Daoy (cell line): Measurements from ENCODE around the gene ACOT7. TPM values are rescaled to one million over a fixed set of nuclear protein-coding genes. Genes with fewer than 3 reads are reported as not detected.

Experiments used
- DNase-seq: peaks from one replicate; pipeline ENCODE4 v3.0.0-alpha.2; 2015; ENCODE audit warnings: low read depth
- total RNA-seq: library from RNA; depleted of rRNA; stranded (reverse); fragments of >200 nt; shearing (Covaris generic); gene quantifications from 2 replicates; pipeline ENCODE4 v1.2.3, GENCODE V29; 2014

Gene ACOT7
- total RNA-seq, 1 experiment from 2014 or later = 45.1 TPM

GRCh38 chr1:6424619-6425593 lies 31.3 kb upstream of the ACOT7 start, which contains the start of gene ESPN:
ESPN (plus strand) TSS chr1:6424776; CDS start chr1:6424956, 180 bp downstream.
- no peak for DNase-seq

DNA sequence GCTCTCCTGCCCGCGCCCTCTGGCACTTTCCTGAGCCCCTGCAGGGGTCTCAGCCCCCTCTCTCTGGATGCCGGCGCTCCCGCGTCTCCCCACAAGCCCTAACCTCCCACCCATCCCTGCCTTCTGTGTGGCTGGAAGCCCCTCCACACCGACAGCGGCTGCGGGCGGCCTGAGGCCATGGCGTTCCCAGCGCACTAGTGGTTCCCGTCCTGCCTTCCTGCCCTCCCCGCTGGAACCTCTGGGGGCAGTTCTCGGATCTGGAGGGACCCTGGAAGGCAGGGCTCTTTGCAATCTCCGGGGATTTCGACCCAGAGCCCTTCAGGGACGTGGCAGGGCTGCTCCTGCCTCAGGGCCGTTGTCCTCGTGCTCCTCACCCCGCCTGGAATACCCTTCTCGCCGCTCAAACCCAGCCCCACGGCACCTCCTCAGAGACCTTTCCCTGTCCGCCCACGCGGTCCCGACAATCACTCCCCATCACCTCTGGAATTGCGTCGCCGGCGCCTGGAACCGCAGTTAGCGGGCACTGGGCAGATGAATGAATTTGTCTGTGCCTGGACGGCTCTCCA lies 30.5 kb upstream of the ACOT7 start:
- DNase-seq = no peak

DNA sequence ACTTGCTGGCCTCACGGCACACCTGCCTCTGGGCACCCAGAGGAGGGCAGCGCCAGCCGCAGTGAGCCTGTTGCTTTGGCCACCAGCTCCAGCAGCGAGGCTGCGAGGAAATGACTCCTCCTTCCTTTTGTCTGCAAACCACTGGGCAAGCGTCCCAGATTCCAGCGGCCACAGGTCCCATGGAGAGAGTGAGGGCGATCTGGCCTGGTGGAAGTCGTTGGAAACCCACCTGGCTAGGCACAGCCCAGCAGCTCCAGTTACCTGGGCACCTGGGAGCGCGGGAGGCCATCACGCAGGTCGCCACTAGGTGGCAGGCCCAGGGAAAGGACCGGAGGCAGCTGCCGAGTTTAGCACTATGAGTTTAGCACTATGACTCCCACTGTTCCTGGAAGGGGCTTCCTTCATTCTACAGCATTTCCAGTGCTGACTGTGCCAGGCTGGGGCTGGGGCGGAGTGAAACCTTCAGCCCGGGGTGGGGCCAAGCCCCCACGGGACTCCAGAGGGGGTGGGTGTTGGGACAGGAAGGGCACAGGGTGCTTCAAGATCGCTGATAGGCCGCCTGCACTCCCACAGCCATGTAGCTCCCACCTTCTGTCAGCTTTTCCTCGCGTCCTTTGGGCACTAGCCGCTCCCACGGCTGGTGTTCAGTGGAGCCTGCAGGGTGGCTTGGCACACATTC lies 29.9 kb upstream of the ACOT7 start:
- peak; percentile 84 for DNase-seq

- no peak for DNase-seq
Measured at GRCh38 chr1:6421266-6421665, 27.7 kb upstream of the ACOT7 start.

- DNase-seq = no peak
Measured at GRCh38 chr1:6420454-6421042, 27.0 kb upstream of the ACOT7 start.

GRCh38 chr1:6419804-6420453 lies 26.4 kb upstream of the ACOT7 start, which contains the start of gene HES2:
HES2 (minus strand) TSS chr1:6419919; CDS start chr1:6419820, 99 bp downstream.
- DNase-seq = peak; percentile 48

DNA sequence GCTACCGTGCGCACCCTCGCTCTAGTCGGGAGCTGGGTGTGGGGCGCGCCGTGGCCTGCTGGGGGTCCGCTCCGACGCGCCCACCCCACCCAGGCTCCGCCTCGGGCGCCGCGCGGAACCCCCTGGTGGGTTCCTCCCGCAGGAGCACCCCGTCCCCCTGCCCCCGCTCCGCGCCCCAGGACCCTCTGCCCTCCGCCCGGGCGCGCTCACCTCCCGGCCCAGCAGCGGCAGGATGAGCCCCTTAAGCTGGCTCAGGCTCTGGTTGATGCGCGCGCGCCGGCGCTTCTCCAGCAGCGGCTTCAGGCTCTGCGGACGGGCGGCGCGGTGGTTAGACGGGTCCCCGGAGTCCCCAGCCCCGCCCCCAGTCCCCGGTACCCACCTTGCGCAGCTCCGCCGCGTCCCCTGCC lies 25.8 kb upstream of the ACOT7 start:
- DNase-seq = peak; percentile 35

- DNase-seq = no peak
Measured at GRCh38 chr1:6418668-6419396, 25.3 kb upstream of the ACOT7 start.

DNA sequence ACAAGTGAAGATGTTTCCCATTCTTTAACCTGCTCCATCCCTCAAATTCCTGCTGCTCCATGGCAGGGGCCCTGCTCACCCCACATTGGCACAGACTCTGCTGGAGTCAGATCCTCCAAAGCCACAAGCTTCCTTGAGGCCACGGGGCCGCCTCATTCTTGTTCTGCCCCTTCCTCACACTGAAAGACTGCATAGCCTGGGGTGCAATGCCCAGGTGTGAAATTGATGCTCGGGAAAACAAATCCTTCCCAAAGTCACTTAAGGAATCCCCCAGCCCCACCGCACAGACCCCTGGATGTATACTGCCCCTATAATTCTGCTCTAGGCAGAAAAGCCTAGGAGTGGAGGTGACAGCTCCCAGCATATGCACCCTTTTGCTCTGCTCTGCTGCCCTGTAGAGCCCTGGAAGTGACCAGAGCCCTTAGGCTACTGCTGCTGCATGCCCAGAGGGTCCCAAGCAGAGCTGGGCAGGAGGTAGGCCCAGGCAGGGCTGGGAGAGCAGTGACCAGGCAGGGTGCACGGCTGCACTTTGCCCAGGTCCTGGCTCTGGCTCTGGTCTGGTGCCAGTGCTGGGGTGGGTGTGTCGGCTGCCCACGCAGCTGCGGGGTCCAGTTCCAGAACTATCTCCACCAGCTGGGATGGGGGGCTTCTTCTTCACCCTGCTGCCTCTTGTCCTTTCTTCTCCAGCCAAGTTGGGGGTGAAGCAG lies 24.5 kb upstream of the ACOT7 start:
- DNase-seq = no peak

GRCh38 chr1:6416906-6417305 lies 23.3 kb upstream of the ACOT7 start:
- DNase-seq = no peak

DNA sequence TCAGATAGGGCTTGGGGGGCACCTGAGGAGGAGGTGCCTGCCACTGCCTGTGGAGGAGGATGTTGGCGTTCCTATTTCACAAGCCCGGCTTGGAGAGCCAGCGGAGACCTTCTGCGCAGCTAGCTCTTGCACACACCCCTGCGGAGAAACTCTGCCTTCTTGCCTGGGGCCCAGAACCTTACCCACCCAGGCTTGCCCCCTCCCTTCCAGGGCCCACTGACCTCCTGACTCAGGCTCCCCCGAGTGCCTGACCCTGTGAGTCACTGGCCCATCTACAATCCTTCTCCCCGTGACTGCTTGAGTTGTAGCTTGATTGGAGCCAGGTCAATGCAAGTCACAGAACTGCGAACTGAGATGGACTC lies 22.7 kb upstream of the ACOT7 start:
- DNase-seq = no peak

DNA sequence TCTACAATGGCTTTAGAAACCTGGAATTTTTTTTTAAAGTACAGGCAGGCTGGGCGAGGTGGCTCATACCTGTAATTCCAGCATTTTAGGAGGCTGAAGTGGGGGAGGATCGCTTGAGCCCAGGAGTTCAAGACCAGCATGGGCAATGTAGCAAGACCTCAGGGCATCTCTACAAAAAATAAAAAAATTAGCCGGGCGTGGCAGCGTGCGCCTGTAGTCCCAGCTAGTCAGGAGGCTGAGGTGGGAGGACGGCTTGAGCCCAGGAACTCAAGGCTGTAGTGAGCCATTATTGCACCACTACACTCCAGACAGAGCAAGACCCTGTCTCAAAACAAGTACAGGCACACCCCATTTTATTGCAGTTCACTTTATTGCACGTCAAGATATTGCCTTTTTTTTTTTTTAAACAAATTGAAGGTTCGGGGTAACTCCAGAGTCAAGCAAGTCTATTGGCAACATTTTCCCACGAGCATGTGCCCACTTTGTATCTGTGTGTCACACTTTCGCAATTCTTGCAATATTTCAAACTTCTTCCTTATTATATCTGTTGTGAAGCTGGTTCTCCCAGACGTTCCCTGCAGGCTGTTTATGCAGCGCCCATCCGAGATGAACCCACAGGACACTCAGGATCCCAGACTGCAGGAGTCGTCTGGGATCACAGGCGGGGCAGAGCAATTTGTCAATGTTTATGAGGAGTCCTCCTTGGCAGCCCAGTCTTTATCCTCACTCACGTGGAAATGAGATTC lies 21.5 kb upstream of the ACOT7 start:
- DNase-seq = no peak

DNA sequence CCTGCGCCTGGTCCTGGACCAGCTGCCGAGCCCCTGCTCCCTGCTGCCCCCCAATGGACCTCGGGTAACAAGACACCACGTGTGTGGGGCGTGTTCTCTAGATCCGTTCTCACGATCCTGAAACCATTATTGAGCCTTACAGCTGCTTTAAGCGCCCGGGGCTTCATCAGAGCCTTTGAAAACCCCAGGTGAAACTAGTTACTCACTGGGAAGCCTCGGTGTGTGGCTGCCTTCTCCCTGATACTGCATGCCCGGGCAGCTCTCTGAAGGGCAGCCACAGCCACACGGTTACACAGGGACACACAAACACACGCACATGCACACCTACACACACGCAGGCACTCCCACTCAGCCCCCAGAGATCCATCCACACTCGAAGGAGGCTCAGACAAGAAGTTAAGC lies 20.9 kb upstream of the ACOT7 start:
- peak; percentile 81 for DNase-seq

GRCh38 chr1:6412896-6413295 lies 19.3 kb upstream of the ACOT7 start:
- no peak for DNase-seq

DNA sequence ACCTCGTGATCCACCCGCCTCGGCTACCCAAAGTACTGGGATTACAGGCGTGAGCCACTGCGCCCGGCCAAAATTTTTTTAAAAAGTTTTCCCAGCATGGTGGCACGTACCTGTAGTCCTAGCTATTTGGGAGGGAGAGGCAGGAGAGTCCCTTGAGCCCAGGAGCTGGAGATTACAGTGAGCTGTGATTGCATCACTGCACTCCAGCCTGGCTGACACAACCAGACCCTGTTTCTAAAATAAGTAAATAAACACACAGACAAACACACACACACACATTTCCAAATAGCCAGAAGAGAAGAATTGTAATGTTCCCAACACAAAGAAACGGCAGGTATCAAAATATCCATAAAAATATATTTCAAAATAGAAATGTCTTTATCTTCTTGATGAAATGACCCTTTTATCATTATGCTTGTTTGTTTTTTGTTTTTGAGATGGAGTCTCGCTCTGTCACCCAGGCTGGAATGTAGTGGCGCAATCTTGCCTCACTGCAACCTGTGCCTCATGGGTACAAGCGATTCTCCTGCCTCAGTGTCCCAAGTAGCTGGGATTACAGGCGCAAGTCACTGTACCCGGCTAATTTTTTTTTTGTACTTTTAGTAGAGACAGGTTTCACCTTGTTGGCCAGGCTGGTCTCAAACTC lies 16.8 kb upstream of the ACOT7 start:
- DNase-seq = no peak

DNA sequence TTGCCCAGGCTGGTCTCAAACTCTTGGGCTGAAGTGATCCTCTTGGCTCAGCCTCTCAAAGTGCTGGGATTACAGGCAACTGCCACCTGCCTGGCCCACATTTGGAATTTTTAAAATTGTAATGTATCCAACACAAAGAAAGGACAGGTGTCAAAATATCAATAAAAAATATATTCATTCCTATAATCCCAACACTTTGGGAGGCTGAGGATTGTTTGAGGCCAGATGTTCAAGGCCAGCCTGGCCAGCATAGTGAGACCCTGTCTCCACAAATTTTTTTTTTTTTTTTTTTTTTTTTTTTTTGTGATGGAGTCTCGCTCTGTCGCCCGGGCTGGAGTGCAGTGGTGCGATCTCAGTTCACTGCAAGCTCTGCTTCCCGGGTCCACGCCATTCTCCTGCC lies 16.2 kb upstream of the ACOT7 start:
- DNase-seq = no peak

DNA sequence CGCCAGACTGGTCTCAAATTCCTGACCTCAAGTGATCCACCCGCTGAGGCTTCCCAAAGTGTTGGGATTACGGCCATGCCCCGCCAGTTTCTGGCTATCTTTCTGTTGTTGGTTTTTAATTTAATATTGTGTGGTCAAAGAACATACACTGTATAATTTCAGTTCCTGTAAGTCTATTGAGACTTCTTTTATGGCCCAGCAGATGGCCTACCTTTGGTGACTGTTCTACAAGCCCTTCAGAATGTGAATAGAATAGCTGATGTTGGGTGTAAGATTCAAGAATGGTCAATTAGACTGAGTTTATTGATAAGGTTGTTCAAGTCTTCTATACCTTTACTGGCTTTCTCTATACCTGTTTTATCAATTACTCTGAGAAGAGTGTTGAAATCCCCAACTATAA lies 15.5 kb upstream of the ACOT7 start:
- DNase-seq = no peak

DNA sequence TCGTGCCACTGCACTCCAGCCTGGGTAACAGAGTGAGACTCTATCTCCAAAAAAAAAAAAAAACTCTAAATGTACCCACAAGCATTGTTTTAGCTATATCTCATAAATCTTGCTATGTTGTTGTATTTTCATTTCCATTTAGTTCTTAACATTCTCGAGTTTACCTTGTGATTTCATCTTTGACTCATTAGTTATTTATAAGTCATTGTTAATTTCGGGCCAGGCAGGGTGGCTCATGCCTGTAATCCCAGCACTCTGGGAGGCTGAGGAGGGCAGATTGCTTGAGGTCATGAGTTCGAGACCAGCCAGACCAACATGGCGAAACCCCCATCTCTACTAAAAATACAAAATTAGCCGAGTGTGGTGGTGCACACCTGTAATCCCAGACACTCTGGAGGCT lies 14.5 kb upstream of the ACOT7 start:
- DNase-seq = no peak

DNA sequence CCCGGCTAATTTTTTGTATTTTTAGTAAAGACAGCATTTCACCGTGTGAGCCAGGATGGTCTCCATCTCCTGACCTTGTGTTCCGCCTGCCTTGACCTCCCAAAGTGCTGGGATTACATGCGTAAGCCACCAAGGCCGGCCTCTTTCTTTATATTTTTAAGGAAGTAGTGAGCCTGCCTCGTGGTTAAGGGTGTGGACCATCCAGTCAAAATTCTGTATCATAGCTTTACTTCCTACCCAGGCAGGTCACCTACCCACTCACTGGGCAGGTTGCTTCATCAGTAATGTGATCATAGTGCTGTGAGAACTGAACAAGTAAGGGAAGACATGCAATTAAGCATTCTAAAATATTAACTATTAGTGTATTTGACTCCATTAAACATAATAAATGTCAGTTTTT lies 8.1 kb upstream of the ACOT7 start:
- DNase-seq = no peak
